Measurements from ENCODE around the gene EXOC4.

Gene EXOC4

GRCh38 chr7:133297093-133297492 is 44.2 kb downstream of the EXOC4 start:
- H3K36me3 ChIP-seq (ENCODE audit: control insufficient read depth, insufficient read depth, low read length), result no peaks in the 10 kb centered on the region; the same call in 1 of the 2 replicates
- no peak for DNase-seq (ENCODE audit: extremely low read depth, insufficient read length)
- no peak for TF ChIP-seq CTCF (IDR thresholded peaks at IDR 0.05; ENCODE audit: insufficient read depth, low read length, poor library complexity, severe bottlenecking)

GRCh38 chr7:133298080-133298479 is 45.2 kb downstream of the EXOC4 start:
- Histone ChIP-seq H3K36me3 (ENCODE audit: control insufficient read depth, insufficient read depth, low read length) (no peaks in the 10 kb centered on the region; the same call in 1 of the 2 replicates), H3K27me3 (replicated peaks; ENCODE audit: control insufficient read depth, insufficient read depth, low read length) (no peaks in the 10 kb centered on the region), H3K4me3 (replicated peaks; ENCODE audit: low read depth, low read length) (no peak overlapping the region)
- no peak for TF ChIP-seq CTCF (IDR thresholded peaks at IDR 0.05; ENCODE audit: insufficient read depth, low read length, poor library complexity, severe bottlenecking)
- DNase-seq (ENCODE audit: extremely low read depth, insufficient read length), result no peak

More at GRCh38 chr7:133297093-133297492, 44.2 kb downstream of the EXOC4 start:
- no peak overlapping the region for H3K4me3 ChIP-seq (replicated peaks; ENCODE audit: low read depth, low read length)
- no peaks in the 10 kb centered on the region for H3K27me3 ChIP-seq (replicated peaks; ENCODE audit: control insufficient read depth, insufficient read depth, low read length)

- no peak overlapping the region for H3K4me3 ChIP-seq (replicated peaks; ENCODE audit: low read depth, low read length)
- no peaks in the 10 kb centered on the region; the same call in 1 of the 2 replicates for H3K36me3 ChIP-seq (ENCODE audit: control insufficient read depth, insufficient read depth, low read length)
- no peaks in the 10 kb centered on the region for H3K27me3 ChIP-seq (replicated peaks; ENCODE audit: control insufficient read depth, insufficient read depth, low read length)
- TF ChIP-seq CTCF (IDR thresholded peaks at IDR 0.05; ENCODE audit: insufficient read depth, low read length, poor library complexity, severe bottlenecking), result no peak
- DNase-seq (ENCODE audit: extremely low read depth, insufficient read length), result no peak
These were observed 46.8 kb downstream of the EXOC4 start for GRCh38 chr7:133299676-133300075.

- no peak for TF ChIP-seq CTCF (IDR thresholded peaks at IDR 0.05; ENCODE audit: insufficient read depth, low read length, poor library complexity, severe bottlenecking)
- DNase-seq (ENCODE audit: extremely low read depth, insufficient read length), result no peak
- H3K36me3 ChIP-seq (ENCODE audit: control insufficient read depth, insufficient read depth, low read length), result no peaks in the 10 kb centered on the region; the same call in 1 of the 2 replicates
- no peaks in the 10 kb centered on the region for H3K27me3 ChIP-seq (replicated peaks; ENCODE audit: control insufficient read depth, insufficient read depth, low read length)
- no peak overlapping the region for H3K4me3 ChIP-seq (replicated peaks; ENCODE audit: low read depth, low read length)
These were observed 47.2 kb downstream of the EXOC4 start for GRCh38 chr7:133300088-133300487.

GRCh38 chr7:133300811-133301210 is 47.9 kb downstream of the EXOC4 start:
- DNase-seq (ENCODE audit: extremely low read depth, insufficient read length), result no peak
- H3K27me3 ChIP-seq (replicated peaks; ENCODE audit: control insufficient read depth, insufficient read depth, low read length), result no peaks in the 10 kb centered on the region

More at GRCh38 chr7:133300811-133301210, 47.9 kb downstream of the EXOC4 start:
- no peak for TF ChIP-seq CTCF (IDR thresholded peaks at IDR 0.05; ENCODE audit: insufficient read depth, low read length, poor library complexity, severe bottlenecking)
- no peak overlapping the region for H3K4me3 ChIP-seq (replicated peaks; ENCODE audit: low read depth, low read length)
- no peaks in the 10 kb centered on the region; the same call in 1 of the 2 replicates for H3K36me3 ChIP-seq (ENCODE audit: control insufficient read depth, insufficient read depth, low read length)

All from GM06990 (cell line).